ENCODE measurements around the gene SH3BP2. TPM values are rescaled to one million over a fixed set of nuclear protein-coding genes. Genes with fewer than 3 reads are reported as not detected.

The SH3BP2 gene
- polyA plus RNA-seq, 3 donors: 19.1 to 478 (median 26.9) TPM

GRCh38 chr4:2763511-2763967, 29.3 kb upstream of the SH3BP2 start:
- H2AFZ ChIP-seq (ENCODE audit: insufficient read depth, low read depth, low read length, poor library complexity, severe bottlenecking): peak overlapping the region; percentile 75
- H3K9me3 ChIP-seq (replicated peaks in 1 of 2; ENCODE audit: control insufficient read depth in 1 of 2, insufficient read depth in 1 of 2, low read length in 2 of 2): no peaks in the 10 kb centered on the region
- TF ChIP-seq CTCF (IDR thresholded peaks at IDR 0.05): no peak
- Mint-ChIP-seq H3K27me3 (ENCODE audit: low read depth in 3 of 3) (peaks cover 2 to 17% (median 14%) of the 10 kb centered on the region in 3 donors), H3K36me3 (no peaks in the 10 kb centered on the region), H3K9me3 (peaks cover 0 to 2% (median 0%) of the 10 kb centered on the region in 7 donors), H3K4me3 (peak overlapping the region; percentile 71 to 77), H3K4me1 (peaks cover 24% of the 10 kb centered on the region), H3K27ac (peak overlapping the region in 2 of 7 donors; percentile 42 to 54)
- no peaks in the 10 kb centered on the region for H4K20me1 ChIP-seq (ENCODE audit: insufficient read depth, low read length)
- intact Hi-C loops (cut with micrococcal nuclease): loop anchor here (5.0 kb wide), 3 partner anchors 34 to 74 kb away; no protein-coding TSS in a partner anchor
- H3K79me2 ChIP-seq (ENCODE audit: insufficient read depth, low read length): no peaks in the 10 kb centered on the region
- H3K27ac ChIP-seq (ENCODE audit: low read depth in 1 of 2, low read length in 2 of 2): peak overlapping the region in 1 of 2 donors; percentile 54
- peaks cover 5 to 20% of the 10 kb centered on the region in 2 donors for H3K4me1 ChIP-seq (ENCODE audit: control insufficient read depth in 1 of 2, insufficient read depth in 2 of 2, low read length in 2 of 2)
- no peak for DNase-seq
- H3K4me3 ChIP-seq (replicated peaks in 1 of 3; ENCODE audit: low read depth in 2 of 3, low read length in 3 of 3): peak overlapping the region; percentile 2 to 72 (median 5)
- H3K4me2 ChIP-seq (replicated peaks; ENCODE audit: extremely low read depth, low read length, poor library complexity, severe bottlenecking): peak overlapping the region; percentile 81
- H3K27me3 ChIP-seq (ENCODE audit: control insufficient read depth in 2 of 2, insufficient read depth in 2 of 2, low read length in 2 of 2): no peaks in the 10 kb centered on the region
- H3K9ac ChIP-seq (ENCODE audit: insufficient read depth, low read length, poor library complexity, severe bottlenecking): peak overlapping the region; percentile 36
- H3K36me3 ChIP-seq (replicated peaks in 1 of 2; ENCODE audit: control insufficient read depth in 1 of 2, insufficient read depth in 2 of 2, low read length in 2 of 2): no peaks in the 10 kb centered on the region
- WGBS (ENCODE audit: insufficient coverage): 44% methylated on average over 22 of the region's 23 CpGs

DNA sequence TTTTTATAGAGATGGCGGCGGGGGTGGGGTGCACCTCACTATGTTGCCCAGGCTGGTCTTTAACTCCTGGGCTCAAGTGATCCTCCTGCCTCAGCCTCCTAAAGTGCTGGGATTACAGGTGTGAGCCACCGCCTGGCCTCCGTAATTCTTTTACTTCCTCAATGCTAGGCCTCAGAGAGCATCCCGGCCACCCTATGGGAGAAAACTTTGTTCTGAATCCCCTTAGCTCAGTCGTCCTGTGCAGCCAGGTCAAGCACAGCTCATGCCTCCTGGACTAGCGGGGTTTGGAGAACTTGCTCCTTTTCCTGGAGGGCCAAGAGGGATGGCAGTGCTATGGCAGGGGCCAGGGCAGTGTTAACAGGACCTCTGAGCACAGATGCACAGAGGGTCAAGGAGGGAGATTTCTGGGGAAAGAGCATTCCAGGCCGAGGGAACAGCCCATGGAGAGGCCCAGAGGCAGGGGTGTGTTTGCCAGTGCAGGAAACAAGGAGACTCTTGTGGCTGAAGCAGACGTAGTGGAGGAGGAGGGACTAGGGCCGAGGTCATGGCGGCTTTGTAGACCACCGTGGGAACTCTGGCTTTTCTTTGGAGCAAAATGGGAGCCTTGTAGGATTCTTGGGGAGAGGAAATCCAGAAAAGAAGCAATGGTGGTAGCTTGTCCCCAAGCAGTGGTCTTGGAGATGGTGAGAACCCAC, 26.9 kb upstream of the SH3BP2 start:
- no peak overlapping the region for H3K27ac Mint-ChIP-seq
- Histone ChIP-seq H3K9me3 (replicated peaks in 1 of 2; ENCODE audit: control insufficient read depth in 1 of 2, insufficient read depth in 1 of 2, low read length in 2 of 2) (no peaks in the 10 kb centered on the region), H4K20me1 (ENCODE audit: insufficient read depth, low read length) (no peaks in the 10 kb centered on the region), H3K36me3 (replicated peaks in 1 of 2; ENCODE audit: control insufficient read depth in 1 of 2, insufficient read depth in 2 of 2, low read length in 2 of 2) (no peaks in the 10 kb centered on the region), H3K4me2 (replicated peaks; ENCODE audit: extremely low read depth, low read length, poor library complexity, severe bottlenecking) (no peak overlapping the region), H3K27me3 (ENCODE audit: control insufficient read depth in 2 of 2, insufficient read depth in 2 of 2, low read length in 2 of 2) (no peaks in the 10 kb centered on the region), H3K4me1 (ENCODE audit: control insufficient read depth in 1 of 2, insufficient read depth in 2 of 2, low read length in 2 of 2) (peaks cover 17 to 33% of the 10 kb centered on the region in 2 donors), H3K27ac (ENCODE audit: low read depth in 1 of 2, low read length in 2 of 2) (no peak overlapping the region), H2AFZ (ENCODE audit: insufficient read depth, low read depth, low read length, poor library complexity, severe bottlenecking) (no peak overlapping the region), H3K79me2 (ENCODE audit: insufficient read depth, low read length) (no peaks in the 10 kb centered on the region), H3K4me3 (replicated peaks in 1 of 3; ENCODE audit: low read depth in 2 of 3, low read length in 3 of 3) (no peak overlapping the region), H3K9ac (ENCODE audit: insufficient read depth, low read length, poor library complexity, severe bottlenecking) (no peak overlapping the region)
- intact Hi-C loops (cut with micrococcal nuclease): no loop called here
- no peak for TF ChIP-seq CTCF (IDR thresholded peaks at IDR 0.05)
- WGBS (ENCODE audit: insufficient coverage): 84% methylated on average over 7 of the region's 12 CpGs
- peaks cover 0 to 2% (median 0%) of the 10 kb centered on the region in 7 donors for H3K9me3 Mint-ChIP-seq
- H3K27me3 Mint-ChIP-seq (ENCODE audit: low read depth in 3 of 3): peaks cover 2 to 14% (median 9%) of the 10 kb centered on the region in 3 donors
- no peak for DNase-seq
- H3K4me1 Mint-ChIP-seq: peaks cover 28% of the 10 kb centered on the region
- peaks cover 0 to 4% of the 10 kb centered on the region in 2 donors for H3K36me3 Mint-ChIP-seq
- H3K4me3 Mint-ChIP-seq: peak overlapping the region in 1 of 2 donors; percentile 34
